ENCODE measurements around the gene D2HGDH.
"Not testable (repeated sequence)": the region's sequence is repeated elsewhere in the genome, so short reads cannot be mapped to it uniquely, and the experiment has no call there.

D2HGDH gene

DNA sequence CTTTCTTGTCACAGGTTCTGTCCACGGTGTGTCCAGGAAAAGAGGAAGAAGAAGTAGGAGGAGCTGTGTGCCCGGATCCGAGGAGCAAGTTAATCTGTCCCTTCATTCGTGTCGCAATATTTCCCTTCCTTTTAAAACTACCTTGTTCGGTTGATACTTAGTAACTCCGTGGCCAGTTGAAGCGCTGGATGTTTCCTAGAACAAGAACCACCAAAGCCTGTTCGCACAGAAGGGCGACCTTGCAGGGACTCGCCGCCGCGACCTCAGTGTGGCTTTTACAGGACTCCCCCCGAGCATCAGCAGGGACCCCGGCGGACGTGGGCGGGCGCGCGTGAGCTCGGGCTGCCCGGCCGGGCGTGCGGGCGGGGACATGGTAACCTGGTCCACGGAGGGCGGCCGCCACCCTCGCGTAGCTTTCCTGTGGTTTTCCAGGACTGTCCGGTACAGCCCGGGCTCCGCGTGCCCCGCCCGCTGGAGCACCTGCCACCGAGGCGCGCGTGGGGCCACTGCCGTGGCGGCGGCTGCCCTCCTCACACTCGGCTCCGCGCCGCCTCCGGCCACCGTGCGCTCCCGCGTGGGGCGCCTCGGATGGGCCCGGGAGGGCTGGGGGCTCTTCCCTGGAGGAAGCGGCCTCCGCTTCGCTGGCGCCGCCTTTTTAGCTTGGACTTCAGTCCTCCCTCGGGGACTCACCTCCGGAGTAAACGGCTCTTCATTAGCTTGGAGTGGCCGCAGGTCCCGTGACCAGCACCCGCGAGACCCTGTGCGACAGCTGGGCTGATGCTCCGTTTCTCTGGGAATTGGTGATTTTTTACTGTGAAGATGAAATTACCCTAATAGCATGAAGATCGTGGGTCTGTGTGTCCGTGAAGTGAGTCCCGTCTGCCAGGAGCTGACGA lies 9.2 kb upstream of the D2HGDH start:
- no peak for DNase-seq
- no peak for ATAC-seq

DNA sequence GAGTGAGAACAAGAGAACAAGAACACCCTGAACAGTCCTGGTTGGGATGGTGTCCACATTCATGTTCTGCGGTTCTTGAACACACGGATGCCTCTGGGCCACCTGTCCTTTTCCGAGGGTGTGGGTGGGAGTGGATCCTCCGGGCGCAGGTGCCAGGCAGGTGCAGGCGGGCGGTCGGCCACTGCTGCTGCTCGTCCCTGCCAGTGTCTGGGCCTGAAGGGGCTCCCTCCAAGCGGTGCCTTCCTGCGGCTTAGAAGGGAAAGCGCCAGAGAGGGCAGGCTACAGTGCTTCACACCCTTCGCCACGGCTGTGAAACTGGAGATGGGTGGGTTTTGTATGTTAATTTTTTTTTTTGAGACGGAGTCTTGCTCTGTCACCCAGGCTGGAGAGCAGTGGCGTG lies 8.0 kb upstream of the D2HGDH start:
- DNase-seq (no peak), ATAC-seq (no peak)

DNA sequence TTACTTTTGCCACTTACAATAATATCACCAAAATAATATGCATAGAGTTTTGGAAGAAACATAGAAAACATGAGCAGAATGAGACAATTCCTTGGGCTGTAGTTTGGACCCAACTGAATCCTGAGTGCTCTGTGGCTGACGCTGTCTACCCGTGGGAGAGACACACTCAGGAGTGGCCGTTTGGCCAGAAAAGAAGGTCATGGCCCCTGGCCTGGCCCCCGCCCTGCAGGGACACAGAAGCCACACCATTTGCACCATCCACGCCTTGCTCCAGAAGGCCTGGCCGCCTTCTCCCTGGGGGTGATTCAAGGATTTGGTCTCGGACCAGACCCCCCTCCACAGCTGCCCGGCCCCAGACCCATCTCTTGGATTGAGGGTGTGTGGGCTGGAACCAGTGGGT lies 6.4 kb upstream of the D2HGDH start:
- no peak for ATAC-seq

DNA sequence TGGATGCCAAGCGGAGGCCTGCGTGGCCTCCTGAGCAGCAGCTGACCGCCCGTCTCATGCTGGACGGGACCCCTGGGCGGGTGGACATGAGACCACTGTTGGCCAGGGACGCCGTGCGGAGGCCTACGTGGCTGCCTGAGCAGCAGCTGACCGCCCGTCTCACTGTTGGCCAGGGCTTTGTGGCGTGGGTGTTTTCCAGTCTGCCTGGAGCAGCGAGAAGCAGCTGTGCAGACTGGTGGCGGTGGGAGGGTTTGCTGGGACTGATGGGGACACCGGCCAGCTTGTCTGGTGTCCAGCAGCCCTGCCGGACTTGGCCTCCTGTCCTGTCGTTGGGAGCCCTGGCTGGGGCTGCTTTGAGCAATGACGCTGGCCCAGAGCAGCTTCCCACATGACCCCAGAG lies 5.8 kb upstream of the D2HGDH start:
- ATAC-seq (no peak), DNase-seq (no peak)

More for the DNA sequence above, 6.4 kb upstream of the D2HGDH start:
- DNase-seq: no peak

DNA sequence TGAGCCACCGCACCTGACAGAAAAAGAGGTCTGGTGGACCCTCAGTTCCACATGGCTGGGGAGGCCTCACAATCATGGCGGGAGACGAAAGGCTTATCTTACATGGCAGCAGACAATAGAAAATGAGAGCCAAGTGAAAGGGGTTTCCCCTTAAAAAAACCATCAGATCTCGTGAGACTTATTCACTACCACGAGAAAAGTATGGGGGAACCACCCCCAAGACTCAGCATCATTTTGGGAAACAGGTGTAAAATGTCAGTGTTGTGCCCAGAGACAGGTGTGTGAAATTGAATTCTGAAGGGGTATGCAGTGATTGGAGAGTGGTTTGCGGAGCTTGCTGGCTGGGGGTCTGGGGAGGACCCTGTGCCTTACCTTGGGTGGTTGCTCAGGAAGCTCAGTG lies 4.6 kb upstream of the D2HGDH start:
- DNase-seq: no peak
- ATAC-seq: no peak

DNA sequence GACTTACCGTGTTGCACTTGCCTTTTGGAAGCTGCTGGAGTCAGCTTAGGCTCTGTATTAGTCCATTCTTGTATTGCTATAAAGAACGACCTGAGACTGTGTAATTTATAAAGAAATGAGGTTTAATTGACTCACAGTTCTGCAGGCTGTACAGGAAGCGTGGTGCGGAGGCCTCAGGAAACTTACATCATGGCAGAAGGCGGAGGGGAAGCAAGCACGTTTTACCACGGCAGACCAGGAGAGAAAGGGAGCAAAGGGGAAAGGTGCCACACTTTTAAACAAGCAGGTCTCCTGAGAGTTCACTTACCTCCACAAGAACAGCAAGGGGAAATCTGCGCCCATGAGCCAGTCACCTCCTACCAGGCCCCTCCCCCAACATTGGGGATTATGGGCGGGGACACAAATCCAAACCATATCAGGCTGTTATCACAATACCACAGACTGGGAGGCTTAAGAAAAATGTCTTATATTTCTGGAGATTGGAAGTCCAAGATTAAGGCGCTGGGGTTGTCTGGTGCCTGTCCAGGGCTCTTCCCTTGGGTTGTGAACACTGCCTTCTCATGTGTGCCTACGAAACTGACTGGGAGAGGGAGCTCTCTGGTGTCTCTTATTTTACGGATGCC lies 3.6 kb upstream of the D2HGDH start:
- DNase-seq (no peak), ATAC-seq (no peak)

DNA sequence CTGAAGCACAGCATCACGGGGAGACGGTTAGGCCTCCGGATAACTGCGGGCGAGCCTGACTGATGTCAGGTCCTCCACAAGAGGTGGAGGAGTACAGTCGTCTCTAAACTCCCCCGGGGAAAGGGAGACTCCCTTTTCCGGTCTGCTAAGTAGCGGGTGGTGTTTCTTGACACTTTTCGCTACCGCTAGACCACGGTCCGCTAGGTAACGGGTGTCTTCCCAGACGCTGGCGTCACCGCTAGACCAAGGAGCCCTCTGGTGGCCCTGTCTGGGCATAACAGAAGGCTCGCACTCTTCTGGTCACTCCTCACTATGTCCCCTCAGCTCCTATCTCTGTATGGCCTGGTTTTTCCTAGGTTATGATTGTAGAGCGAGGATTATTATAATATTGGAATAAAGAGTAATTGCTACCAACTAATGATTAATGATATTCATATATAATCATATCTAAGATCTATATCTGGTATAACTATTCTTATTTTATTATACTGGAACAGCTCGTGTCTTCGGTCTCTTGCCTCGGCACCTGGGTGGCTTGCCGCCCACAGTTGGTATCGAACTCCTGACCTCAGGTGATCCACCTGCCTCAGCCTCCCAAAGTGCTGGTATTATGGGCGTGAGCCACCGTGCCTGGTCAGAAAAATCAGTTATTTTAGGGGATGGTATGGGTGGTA lies 1.8 kb upstream of the D2HGDH start:
- peak; percentile 80 for DNase-seq
- ATAC-seq: not testable (repeated sequence)

DNA sequence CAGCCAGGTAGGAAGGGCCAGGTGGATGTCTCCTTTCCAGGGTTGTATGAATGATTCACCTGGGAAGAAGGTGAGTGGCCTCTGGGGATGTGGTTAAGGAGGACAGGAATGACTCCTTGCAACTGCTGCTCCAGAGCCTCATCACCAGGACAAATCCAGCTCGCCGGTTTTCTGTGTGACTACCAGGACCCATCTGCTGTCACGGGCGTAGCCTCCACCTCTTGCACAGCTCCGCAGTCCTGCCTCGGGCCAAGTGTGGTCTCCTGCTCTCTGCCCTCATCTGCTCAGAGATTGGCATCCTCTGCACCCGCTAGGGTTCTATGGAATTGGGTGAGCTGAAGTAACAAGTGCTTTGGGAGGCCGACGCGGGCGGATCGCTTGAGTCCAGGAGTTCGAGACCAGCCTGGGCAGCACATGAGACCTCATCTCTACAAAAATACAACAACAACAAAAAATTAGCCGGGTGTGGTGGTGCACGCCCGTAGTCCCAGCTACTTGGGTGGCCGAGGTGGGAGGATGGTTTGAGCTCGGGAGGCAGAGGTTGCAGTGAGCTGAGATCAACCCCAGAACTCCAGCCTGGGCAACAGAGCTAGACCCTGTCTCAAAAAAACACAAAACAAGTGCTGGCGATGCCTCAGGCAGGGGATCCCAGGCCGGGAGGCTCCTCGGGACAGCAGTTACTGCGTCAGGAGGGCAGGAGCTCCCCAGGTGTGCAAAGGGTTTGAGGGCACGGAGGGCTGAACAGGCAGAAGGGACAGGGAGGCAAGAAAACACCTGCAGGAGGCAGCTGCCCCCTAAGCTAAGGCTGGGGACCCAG lies 831 bp upstream of the D2HGDH start:
- ATAC-seq: no peak
- no peak for DNase-seq

DNA sequence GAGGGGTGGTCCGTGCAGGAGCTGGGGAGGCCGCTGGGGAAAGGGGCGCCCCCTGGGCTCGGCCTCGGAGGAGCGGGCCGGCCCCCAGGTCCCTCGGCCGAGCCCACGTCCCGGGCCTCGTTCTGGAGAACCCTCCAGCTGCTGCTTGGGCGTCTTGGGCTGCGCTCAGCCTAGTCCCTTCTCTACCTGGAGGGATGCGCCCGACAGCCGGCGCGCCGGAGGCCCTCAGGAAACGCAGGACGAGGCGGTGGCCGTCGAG lies 293 bp upstream of the D2HGDH start:
- no peak for DNase-seq
- peak; percentile 7 for ATAC-seq

DNA sequence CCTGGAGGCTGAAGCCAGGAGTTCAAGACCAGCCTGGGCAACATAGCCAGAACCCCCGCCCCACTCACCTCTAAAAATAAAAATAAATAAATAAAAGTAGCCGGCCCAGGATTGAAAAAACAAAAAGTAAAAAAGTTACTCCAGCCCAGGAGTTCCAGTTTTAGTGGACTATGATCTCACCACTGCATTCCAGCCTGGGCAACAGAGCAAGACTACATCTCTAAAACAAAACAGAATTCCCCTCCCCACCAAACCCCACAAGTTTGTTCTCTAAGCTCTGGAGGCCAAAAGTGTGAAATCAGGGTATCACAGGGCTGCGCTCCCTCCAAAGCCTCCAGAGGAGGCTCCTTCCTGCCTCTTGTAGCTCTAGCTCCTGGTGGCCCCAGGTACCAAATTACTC lies 1.7 kb downstream of the D2HGDH start:
- no peak for DNase-seq

DNA sequence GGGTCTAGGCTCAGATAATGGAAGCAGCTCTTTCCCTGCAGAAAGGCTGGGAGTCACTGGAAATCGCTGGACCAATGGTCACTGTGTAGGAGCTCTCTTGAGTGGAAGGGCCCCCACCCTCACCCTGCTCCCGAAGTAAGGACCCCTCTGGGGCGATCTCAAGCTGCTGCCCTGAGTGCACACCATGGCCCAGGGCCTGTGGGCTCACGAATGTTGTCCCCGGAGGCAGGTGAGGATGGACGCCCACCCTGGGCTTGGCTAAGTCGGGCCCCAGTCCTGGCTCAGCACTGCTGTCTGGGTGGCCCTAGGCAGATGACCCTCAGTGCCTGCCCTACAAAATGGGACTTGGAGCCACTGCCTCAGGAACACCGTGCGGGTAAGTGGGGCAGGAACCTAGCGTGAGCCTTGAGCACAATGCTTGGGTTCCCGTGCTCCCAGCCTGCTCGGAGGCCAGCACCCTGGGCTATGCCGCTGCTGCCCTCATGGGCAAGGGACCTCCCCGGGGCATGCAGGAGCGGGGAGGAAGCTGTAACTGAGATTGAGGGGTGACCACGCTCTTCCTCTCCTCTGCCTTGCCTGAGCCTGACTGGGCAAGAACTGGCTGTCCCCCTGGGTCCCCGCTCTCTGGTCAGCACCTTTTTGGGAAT lies 3.7 kb downstream of the D2HGDH start:
- no peak for ATAC-seq

More for the DNA sequence above, 1.7 kb downstream of the D2HGDH start:
- ATAC-seq: no peak

DNA sequence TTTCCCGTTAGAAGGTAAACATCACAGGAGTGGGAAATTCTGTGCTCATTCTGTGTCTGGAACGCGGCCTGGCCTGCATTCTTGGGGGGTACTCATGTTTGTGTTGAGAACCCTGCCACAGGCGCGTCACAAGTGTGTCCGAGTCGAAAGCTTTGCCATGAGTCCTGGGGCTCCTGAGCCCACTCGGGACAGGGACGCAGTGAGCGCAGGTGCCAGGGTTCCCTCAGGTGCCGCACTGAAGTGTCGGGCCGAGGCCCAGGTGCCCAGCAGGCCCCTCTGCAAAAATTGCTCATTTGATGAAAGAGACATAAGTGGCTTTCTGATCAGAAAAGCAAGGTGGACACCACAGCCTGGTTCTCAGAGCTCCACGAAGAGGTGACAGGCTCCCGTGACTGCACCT lies 4.7 kb downstream of the D2HGDH start:
- ATAC-seq (no peak), DNase-seq (no peak)

More for the DNA sequence above, 3.7 kb downstream of the D2HGDH start:
- no peak for DNase-seq

DNA sequence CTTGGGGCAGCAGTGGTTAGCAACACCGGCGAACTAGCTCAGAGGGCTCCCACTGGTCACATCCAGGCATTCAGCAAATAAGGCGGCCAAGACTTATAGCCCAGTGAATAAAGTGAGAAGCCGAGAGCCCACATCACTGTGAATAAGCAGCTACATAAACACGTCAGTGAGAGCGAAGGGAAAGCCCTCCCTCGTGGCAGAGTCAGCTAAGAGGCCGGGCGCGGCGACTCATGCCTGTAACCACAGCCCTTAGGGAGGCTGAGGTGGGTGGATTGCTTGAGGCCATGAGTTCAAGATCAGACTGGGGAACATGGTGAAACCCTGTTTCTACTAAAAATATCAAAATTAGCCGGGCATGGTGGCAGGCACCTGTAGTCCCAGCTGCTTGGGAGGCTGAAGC lies 5.2 kb downstream of the D2HGDH start:
- peak; percentile 72 for DNase-seq
- ATAC-seq: peak; percentile 54

DNA sequence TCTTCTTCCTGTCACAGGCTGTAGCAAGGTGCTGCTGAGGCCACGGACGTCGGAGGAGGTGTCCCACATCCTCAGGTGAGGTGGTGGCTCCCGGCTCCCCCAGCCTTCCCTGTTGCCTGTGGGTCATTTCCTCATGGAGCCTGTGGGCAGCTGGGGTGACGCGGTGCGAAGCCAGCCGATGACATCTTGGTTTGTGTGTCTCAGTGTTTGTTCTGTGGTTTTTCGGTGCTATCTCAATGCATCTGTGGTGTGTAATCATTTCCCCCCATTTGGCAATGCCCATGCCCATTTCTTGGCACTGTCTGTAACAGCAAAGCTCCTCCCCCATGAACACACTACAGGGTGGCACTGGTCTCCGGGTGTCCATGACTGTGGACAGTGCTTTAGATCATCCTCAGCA lies 6.6 kb downstream of the D2HGDH start:
- peak; percentile 78 for ATAC-seq
- DNase-seq: peak; percentile 54

DNA sequence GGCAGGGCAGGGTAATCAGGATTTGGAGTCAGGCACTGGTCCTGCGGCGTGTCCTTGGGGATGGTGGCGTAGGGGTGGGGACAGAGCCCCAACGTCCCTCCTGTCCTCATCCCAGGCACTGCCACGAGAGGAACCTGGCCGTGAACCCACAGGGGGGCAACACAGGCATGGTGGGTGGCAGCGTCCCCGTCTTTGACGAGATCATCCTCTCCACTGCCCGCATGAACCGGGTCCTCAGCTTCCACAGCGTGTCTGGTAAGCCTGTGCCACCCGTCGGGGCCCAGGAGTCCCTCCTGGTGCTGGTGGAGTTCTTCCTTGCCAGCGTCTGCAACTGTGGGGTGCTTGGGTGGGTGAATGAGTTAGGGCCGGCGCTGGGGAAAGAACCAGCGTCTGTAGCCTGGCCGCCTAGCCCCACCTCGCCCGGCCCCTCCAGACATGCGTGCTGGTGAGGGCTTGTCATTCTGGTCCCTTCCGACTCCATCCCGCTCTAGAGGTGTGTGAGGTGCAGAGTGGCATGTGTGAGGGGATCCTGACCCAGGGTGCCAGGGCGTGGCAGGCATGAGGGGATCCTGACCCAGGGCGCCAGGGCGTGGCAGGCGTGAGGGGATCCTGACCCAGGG lies 8.0 kb downstream of the D2HGDH start:
- DNase-seq: no peak
- ATAC-seq: no peak

DNA sequence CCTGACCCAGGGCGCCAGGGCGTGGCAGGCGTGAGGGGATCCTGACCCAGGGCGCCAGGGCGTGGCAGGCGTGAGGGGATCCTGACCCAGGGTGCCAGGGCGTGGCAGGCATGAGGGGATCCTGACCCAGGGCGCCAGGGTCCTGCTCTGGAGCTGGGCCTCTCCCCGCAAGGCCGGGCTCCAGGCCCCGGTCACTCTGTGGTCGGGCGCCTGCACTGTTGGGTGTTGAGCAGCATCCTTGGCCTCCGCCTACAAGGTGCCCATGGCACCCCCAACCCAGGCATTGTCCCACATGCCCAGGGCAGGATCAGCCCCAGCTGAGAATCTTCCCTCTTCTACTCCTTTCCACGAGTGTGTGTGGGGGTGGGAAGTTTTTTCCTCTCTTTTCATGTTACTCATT lies 8.6 kb downstream of the D2HGDH start:
- ATAC-seq, DNase-seq: not testable (repeated sequence)

DNA sequence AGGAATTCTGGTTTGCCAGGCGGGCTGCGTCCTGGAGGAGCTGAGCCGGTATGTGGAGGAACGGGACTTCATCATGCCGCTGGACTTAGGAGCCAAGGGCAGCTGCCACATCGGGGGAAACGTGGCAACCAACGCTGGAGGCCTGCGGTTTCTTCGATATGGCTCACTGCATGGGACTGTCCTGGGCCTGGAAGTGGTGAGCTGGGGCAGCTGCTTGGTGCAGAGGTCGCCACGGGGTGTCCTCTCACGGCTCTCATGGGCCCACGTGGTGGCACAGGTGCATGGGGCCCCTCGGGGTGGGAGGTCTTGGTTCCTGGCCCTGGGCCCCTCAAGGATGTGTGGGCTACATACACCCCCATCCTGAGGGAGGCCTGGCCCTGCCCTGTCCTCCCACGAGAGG lies 9.2 kb downstream of the D2HGDH start:
- ATAC-seq: no peak
- no peak for DNase-seq

DNA sequence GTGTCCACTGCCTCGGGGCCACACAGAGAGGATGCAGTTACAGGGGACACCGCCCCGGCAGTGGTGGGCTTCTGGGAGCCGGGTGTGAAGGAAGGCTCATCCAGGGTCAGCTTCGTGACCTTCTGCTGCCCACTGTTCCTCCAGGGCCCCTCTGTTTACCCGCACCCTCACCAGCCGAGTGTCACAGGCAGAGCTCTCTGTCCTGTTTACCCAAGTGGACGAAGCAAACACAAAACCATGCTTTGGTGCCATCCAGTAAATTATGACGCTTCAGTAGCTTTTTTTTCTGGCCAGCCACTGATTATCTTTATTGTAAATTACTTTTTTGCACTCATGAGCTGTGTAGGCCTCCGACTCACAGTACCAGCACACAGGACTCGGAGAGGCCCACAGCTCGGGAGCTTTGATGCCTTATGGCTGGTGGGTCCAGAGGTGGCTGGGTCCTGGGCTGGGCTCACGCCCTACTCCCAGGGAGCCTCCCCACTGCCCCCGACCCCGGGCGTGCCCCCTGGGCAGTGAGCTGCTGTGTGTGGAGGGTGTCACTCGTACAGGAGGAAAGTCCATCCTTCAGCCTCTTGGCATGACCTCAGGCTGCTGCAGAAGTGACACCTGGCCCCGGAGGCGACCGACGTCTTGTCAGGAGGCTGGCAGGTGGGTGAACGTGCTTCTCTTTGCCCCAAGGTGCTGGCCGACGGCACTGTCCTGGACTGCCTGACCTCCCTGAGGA lies 9.8 kb downstream of the D2HGDH start:
- DNase-seq (no peak), ATAC-seq (no peak)

DNA sequence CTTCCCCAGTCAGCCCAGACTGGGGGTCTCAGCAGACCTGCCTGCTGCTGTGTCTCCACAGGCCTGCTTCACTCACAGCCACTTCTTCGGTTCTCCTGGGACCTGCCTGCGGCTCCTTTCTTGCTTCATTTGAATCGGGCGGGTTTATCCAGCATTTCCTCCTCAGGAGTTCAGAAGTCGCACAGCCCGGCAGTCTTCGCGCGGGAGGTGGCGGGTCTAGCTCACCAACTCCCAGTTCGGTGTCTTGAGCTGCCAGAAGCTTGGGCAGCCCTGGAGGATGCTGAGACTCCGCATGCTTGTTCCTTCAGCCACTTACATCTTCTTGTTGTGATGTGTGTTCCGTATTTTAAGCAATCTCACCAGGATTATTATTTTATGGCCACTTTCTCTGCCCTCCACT lies 10.8 kb downstream of the D2HGDH start:
- ATAC-seq (no peak), DNase-seq (no peak)

DNA sequence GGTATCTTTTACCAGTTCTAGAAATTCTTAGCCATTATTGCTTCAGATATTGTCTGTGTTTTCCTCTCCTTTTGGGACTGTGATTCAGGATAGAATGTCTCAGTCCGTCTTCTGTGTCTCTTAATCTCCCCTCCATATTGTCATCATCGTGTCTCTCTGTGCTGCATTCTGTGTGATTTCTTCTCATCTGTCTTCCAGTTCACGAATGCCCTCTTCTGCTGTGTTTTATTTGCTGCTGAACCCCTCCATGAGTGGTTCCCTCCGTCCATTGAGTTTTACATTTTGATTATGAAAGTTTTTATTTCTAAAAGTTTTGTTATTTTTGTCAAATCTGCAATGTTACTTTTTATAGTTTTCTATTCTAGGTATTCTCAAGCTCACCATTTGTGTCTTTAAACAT lies 11.7 kb downstream of the D2HGDH start:
- ATAC-seq: no peak
- DNase-seq: no peak

All from stimulated activated naive CD8-positive, alpha-beta T cell treated with anti-CD3 and anti-CD28 coated beads, Interleukin-15, Interleukin-2, amounts not matched to agents 100 U/mL and 50 U/mL, for 24 hours (primary cell).